GM18526 (cell line): ENCODE data around the gene GPA33.

ENCODE experiments used
- POLR2A ChIP-seq: IDR thresholded peaks from 3 replicates; pipeline ENCODE4 v1.6.1; 2011; ENCODE audit not compliant: insufficient read length; ENCODE audit errors: extremely low read depth

Gene GPA33

DNA sequence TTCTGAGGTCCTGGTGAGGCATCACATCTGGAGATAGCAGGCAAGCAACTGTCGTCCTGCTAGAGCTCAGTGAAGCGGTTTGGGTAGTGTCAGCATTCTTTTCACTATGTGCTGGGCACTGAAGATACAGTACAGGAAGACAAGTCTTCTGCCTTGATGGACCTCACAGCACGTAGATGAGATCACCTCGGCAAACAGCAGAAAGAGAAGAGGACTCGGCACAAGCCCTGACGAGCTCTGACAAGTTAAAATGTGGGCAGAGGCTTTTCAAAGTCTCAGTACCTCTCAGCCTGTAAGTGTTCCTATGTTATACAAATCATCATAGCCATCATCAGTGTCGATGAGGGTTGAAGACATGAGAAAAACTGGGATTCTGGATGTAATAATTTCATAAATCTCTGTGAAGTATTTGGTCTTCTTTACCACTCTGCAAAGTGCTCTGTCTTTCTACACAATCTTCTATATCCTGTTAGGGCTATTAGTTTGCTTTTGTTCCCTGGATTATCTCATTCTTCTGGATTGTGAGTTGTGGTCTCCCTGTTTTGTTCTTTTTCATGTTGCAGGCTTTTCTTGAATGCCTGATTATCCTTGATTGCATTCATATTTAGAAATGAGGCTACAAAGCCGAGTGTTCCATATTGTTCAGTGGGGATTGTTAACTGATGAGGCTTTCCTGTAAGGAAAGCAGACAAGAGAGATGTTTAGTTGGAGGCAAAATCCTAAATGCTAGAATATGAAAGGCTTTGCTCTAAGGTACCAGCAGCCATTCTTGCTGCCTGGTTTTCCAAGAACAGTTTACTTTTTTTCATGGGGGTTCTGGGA is 76.9 kb downstream of the GPA33 start:
- TF ChIP-seq POLR2A: no peak

DNA sequence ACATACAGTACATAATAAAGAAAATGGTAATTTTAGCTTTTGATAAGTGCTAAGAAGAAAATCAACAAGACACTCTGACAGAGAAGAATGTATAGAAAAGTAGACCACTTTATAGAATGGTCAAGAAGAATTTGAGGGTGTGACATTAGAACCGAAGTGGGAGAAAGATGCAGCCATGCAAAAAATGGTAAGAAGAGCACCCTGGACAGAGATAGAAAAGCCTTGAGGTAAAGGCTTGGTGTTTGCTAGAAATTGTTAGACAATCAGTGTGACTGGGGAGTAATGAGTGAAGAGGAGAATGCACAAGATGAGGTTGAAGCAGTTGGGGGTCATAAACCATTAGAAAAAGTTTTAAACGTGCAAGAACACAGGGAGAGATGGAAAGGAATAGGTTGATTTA is 77.6 kb downstream of the GPA33 start:
- no peak for TF ChIP-seq POLR2A

DNA sequence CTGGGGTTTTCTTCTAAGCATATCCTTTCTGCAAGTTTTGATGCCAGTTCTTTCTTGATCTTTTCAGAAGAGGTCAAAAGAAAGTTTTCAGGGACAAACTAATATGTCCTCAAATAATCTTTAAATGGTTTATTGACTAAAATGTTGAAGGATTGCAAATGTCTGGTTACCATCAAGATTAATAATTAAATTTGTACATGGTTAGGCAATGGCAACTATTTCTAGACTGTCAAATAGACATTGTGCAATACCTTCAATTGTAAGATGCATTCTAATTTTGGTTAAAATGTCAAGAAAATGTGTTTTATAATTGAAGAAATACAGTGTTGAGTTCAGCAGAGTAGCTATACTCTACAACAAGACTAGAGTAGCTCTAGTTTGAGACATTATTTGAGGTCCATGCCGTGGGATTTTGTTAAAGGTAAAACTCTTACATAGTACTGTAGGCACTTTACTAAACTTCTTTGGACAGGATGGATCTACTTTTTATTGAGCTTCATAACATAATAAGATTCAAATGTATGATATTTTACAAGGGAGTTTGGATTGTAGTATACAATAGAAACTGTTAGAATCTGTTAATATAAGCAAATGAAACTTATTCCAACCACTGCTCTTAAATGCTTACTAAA is 78.5 kb downstream of the GPA33 start:
- TF ChIP-seq POLR2A: no peak

- no peak for TF ChIP-seq POLR2A
These were observed 86.5 kb downstream of the GPA33 start for GRCh38 chr1:167003711-167004110.
